Activated naive CD4-positive, alpha-beta T cell treated with anti-CD3 and anti-CD28 coated beads, Interleukin-2, amount 50 U/mL, for 24 hours (primary cell): ENCODE results near the gene DPF3.
"Not testable (repeated sequence)": the region's sequence is repeated elsewhere in the genome, so short reads cannot be mapped to it uniquely, and the experiment has no call there.

Experiments
- H3K27ac Mint-ChIP-seq: one replicate; pipeline ENCODE4 v1.8.0; 2021; ENCODE audit warnings: mild to moderate bottlenecking, mixed read lengths
- H3K27me3 Mint-ChIP-seq: one replicate; pipeline ENCODE4 v1.8.0; 2021; ENCODE audit warnings: mixed read lengths
- H3K36me3 Mint-ChIP-seq: one replicate; pipeline ENCODE4 v1.8.0; 2021; ENCODE audit warnings: mixed read lengths
- H3K4me1 Mint-ChIP-seq: one replicate; pipeline ENCODE4 v1.8.0; 2021; ENCODE audit warnings: mixed read lengths
- H3K4me3 Mint-ChIP-seq: one replicate; pipeline ENCODE4 v1.8.0; 2021; ENCODE audit warnings: mild to moderate bottlenecking, mixed read lengths
- H3K9me3 Mint-ChIP-seq: one replicate; pipeline ENCODE4 v1.8.0; 2021; ENCODE audit warnings: mixed read lengths

DPF3 gene

GRCh38 chr14:72766296-72766695, 127.6 kb downstream of the DPF3 start:
- peaks cover 8% of the 10 kb centered on the region for H3K36me3 Mint-ChIP-seq
- no peak overlapping the region for H3K27ac Mint-ChIP-seq
- no peaks in the 10 kb centered on the region for H3K27me3 Mint-ChIP-seq
- peaks cover 17% of the 10 kb centered on the region for H3K9me3 Mint-ChIP-seq
- H3K4me1 Mint-ChIP-seq = no peaks in the 10 kb centered on the region
- no peak overlapping the region for H3K4me3 Mint-ChIP-seq

- Mint-ChIP-seq H3K36me3 (peaks cover 14% of the 10 kb centered on the region), H3K4me1 (no peaks in the 10 kb centered on the region), H3K27me3 (no peaks in the 10 kb centered on the region), H3K27ac (no peak overlapping the region), H3K9me3 (peaks cover 23% of the 10 kb centered on the region), H3K4me3 (no peak overlapping the region)
Measured at GRCh38 chr14:72763892-72764291, 130.0 kb downstream of the DPF3 start.

- H3K27ac Mint-ChIP-seq = no peak overlapping the region
- H3K9me3 Mint-ChIP-seq = peaks cover 24% of the 10 kb centered on the region
- no peak overlapping the region for H3K4me3 Mint-ChIP-seq
- H3K4me1 Mint-ChIP-seq = no peaks in the 10 kb centered on the region
- peaks cover 9% of the 10 kb centered on the region for H3K36me3 Mint-ChIP-seq
- H3K27me3 Mint-ChIP-seq = peaks cover 3% of the 10 kb centered on the region
Measured at GRCh38 chr14:72759670-72760069, 134.2 kb downstream of the DPF3 start.

- H3K4me3 Mint-ChIP-seq = no peak overlapping the region
- H3K27me3 Mint-ChIP-seq = peaks cover 3% of the 10 kb centered on the region
- peaks cover 24% of the 10 kb centered on the region for H3K9me3 Mint-ChIP-seq
- no peaks in the 10 kb centered on the region for H3K4me1 Mint-ChIP-seq
- peaks cover 9% of the 10 kb centered on the region for H3K36me3 Mint-ChIP-seq
- no peak overlapping the region for H3K27ac Mint-ChIP-seq
Measured at GRCh38 chr14:72758993-72759392, 134.9 kb downstream of the DPF3 start.

GRCh38 chr14:72758420-72758819, 135.5 kb downstream of the DPF3 start:
- H3K9me3 Mint-ChIP-seq = peaks cover 24% of the 10 kb centered on the region
- peaks cover 9% of the 10 kb centered on the region for H3K36me3 Mint-ChIP-seq
- no peak overlapping the region for H3K4me3 Mint-ChIP-seq
- peaks cover 3% of the 10 kb centered on the region for H3K27me3 Mint-ChIP-seq
- H3K27ac Mint-ChIP-seq = no peak overlapping the region
- H3K4me1 Mint-ChIP-seq = no peaks in the 10 kb centered on the region

- H3K27ac Mint-ChIP-seq = no peak overlapping the region
- H3K4me3 Mint-ChIP-seq = no peak overlapping the region
- peaks cover 3% of the 10 kb centered on the region for H3K27me3 Mint-ChIP-seq
- no peaks in the 10 kb centered on the region for H3K4me1 Mint-ChIP-seq
- peaks cover 9% of the 10 kb centered on the region for H3K36me3 Mint-ChIP-seq
- peaks cover 24% of the 10 kb centered on the region for H3K9me3 Mint-ChIP-seq
Measured at GRCh38 chr14:72756967-72757366, 136.9 kb downstream of the DPF3 start.

- no peaks in the 10 kb centered on the region for H3K4me1 Mint-ChIP-seq
- H3K27ac Mint-ChIP-seq = no peak overlapping the region
- H3K27me3 Mint-ChIP-seq = peaks cover 3% of the 10 kb centered on the region
- peaks cover 9% of the 10 kb centered on the region for H3K36me3 Mint-ChIP-seq
- H3K4me3 Mint-ChIP-seq = no peak overlapping the region
- peaks cover 24% of the 10 kb centered on the region for H3K9me3 Mint-ChIP-seq
Measured at GRCh38 chr14:72755766-72756165, 138.1 kb downstream of the DPF3 start.

GRCh38 chr14:72754949-72755348, 139.0 kb downstream of the DPF3 start:
- Mint-ChIP-seq H3K27ac (no peak overlapping the region), H3K36me3 (peaks cover 9% of the 10 kb centered on the region), H3K4me1 (no peaks in the 10 kb centered on the region), H3K27me3 (peaks cover 3% of the 10 kb centered on the region), H3K9me3 (peaks cover 24% of the 10 kb centered on the region), H3K4me3 (no peak overlapping the region)

- no peaks in the 10 kb centered on the region for H3K4me1 Mint-ChIP-seq
- peaks cover 1% of the 10 kb centered on the region for H3K36me3 Mint-ChIP-seq
- H3K4me3 Mint-ChIP-seq = no peak overlapping the region
- H3K27me3 Mint-ChIP-seq = peaks cover 3% of the 10 kb centered on the region
- no peak overlapping the region for H3K27ac Mint-ChIP-seq
- H3K9me3 Mint-ChIP-seq = peaks cover 15% of the 10 kb centered on the region
Measured at GRCh38 chr14:72753879-72754400, 140.0 kb downstream of the DPF3 start.

GRCh38 chr14:72753044-72753710, 140.7 kb downstream of the DPF3 start:
- Mint-ChIP-seq H3K27me3 (peaks cover 3% of the 10 kb centered on the region), H3K4me3 (no peak overlapping the region), H3K4me1 (no peaks in the 10 kb centered on the region), H3K9me3 (peaks cover 9% of the 10 kb centered on the region), H3K27ac (no peak overlapping the region), H3K36me3 (peaks cover 3% of the 10 kb centered on the region)

GRCh38 chr14:72752034-72752412, 141.9 kb downstream of the DPF3 start:
- H3K27ac Mint-ChIP-seq = no peak overlapping the region
- peaks cover 8% of the 10 kb centered on the region for H3K9me3 Mint-ChIP-seq
- H3K4me3 Mint-ChIP-seq = no peak overlapping the region
- H3K4me1 Mint-ChIP-seq = no peaks in the 10 kb centered on the region
- peaks cover 3% of the 10 kb centered on the region for H3K36me3 Mint-ChIP-seq
- H3K27me3 Mint-ChIP-seq = peaks cover 3% of the 10 kb centered on the region

- Mint-ChIP-seq H3K36me3 (peaks cover 3% of the 10 kb centered on the region), H3K9me3 (peaks cover 8% of the 10 kb centered on the region), H3K27me3 (peaks cover 3% of the 10 kb centered on the region), H3K4me1 (no peaks in the 10 kb centered on the region), H3K4me3 (no peak overlapping the region), H3K27ac (no peak overlapping the region)
Measured at GRCh38 chr14:72751276-72752033, 142.4 kb downstream of the DPF3 start.

GRCh38 chr14:72748921-72749320, 145.0 kb downstream of the DPF3 start:
- not testable (repeated sequence) for H3K4me3 Mint-ChIP-seq, H3K36me3 Mint-ChIP-seq, H3K27ac Mint-ChIP-seq, H3K27me3 Mint-ChIP-seq, H3K4me1 Mint-ChIP-seq, H3K9me3 Mint-ChIP-seq

GRCh38 chr14:72747652-72748051, 146.2 kb downstream of the DPF3 start:
- H3K9me3 Mint-ChIP-seq = peaks cover 8% of the 10 kb centered on the region
- no peaks in the 10 kb centered on the region for H3K4me1 Mint-ChIP-seq
- no peaks in the 10 kb centered on the region for H3K27me3 Mint-ChIP-seq
- H3K4me3 Mint-ChIP-seq = no peak overlapping the region
- H3K36me3 Mint-ChIP-seq = peaks cover 3% of the 10 kb centered on the region
- no peak overlapping the region for H3K27ac Mint-ChIP-seq

GRCh38 chr14:72745991-72746980, 147.6 kb downstream of the DPF3 start:
- Mint-ChIP-seq H3K9me3 (peaks cover 8% of the 10 kb centered on the region), H3K27me3 (no peaks in the 10 kb centered on the region), H3K4me3 (no peak overlapping the region), H3K4me1 (no peaks in the 10 kb centered on the region), H3K27ac (no peak overlapping the region), H3K36me3 (peaks cover 3% of the 10 kb centered on the region)
